MCF 10A (cell line): Measurements from ENCODE around the gene PRB3. TPM values are rescaled to one million over a fixed set of nuclear protein-coding genes. Genes with fewer than 3 reads are reported as not detected.

ENCODE experiments used
- BruUV-seq: library from RNA; stranded (reverse); fragments of 400-500 nt; replicated peaks from 2 replicates; lab custom pipeline; 2021; lab: Mats Ljungman, UMichigan
- CTCF ChIA-PET: fragments of 300-600 bp; sonication (Branson Sonifier 250); formaldehyde crosslinking; extraction: SDS; loops from one replicate; lab custom pipeline; 2021; ENCODE audit warnings: antibody characterized with exemption, inconsistent platforms; lab: Yijun Ruan, JAX
- POLR2A ChIA-PET: fragments of 300-600, 350-650 bp; sonication (Branson Sonifier 250); formaldehyde crosslinking; extraction: SDS; loops from one replicate; lab custom pipeline; 2020; ENCODE audit warnings: antibody characterized with exemption, inconsistent platforms; lab: Yijun Ruan, JAX
- DNase-seq: peaks from one replicate; pipeline ENCODE4 v3.0.0-alpha.2; 2018; ENCODE audit not compliant: unreplicated experiment
- H3K27ac Mint-ChIP-seq: one replicate; pipeline ENCODE4 v1.8.0; 2022; ENCODE audit warnings: mild to moderate bottlenecking, low read depth, mixed read lengths; ENCODE audit not compliant: unreplicated experiment
- H3K27me3 Mint-ChIP-seq: one replicate; pipeline ENCODE4 v1.8.0; 2022; ENCODE audit warnings: mixed read lengths; ENCODE audit not compliant: insufficient read depth, unreplicated experiment
- H3K36me3 Mint-ChIP-seq: one replicate; pipeline ENCODE4 v1.8.0; 2022; ENCODE audit warnings: mild to moderate bottlenecking, moderate library complexity, mixed read lengths; ENCODE audit not compliant: insufficient read depth, unreplicated experiment
- H3K4me1 Mint-ChIP-seq: one replicate; pipeline ENCODE4 v1.8.0; 2022; ENCODE audit warnings: mixed read lengths; ENCODE audit not compliant: insufficient read depth, unreplicated experiment
- H3K4me3 Mint-ChIP-seq: one replicate; pipeline ENCODE4 v1.8.0; 2022; ENCODE audit warnings: mild to moderate bottlenecking, moderate library complexity, mixed read lengths; ENCODE audit not compliant: unreplicated experiment
- H3K9me3 Mint-ChIP-seq: one replicate; pipeline ENCODE4 v1.8.0; 2022; ENCODE audit warnings: mixed read lengths; ENCODE audit not compliant: unreplicated experiment
- CTCF ChIP-seq: fragments of 200-600 bp; IDR thresholded peaks from one replicate; pipeline ENCODE4 v1.8.0; 2022; ENCODE audit warnings: antibody characterized with exemption, mild to moderate bottlenecking; ENCODE audit not compliant: unreplicated experiment
- intact Hi-C: fragments of 100-400 bp; cut with micrococcal nuclease; formaldehyde crosslinking; loops from 2 replicates; pipeline ENCODE4 v1.14.1; 2022
- total RNA-seq: library from RNA; stranded (reverse); gene quantifications from 2 replicates; pipeline ENCODE4 v1.2.3, GENCODE V29; 2022

Gene PRB3
- total RNA-seq, 1 experiment from 2014 or later, result not detected

GRCh38 chr12:11238275-11238674, 31.2 kb downstream of the PRB3 start:
- no peak for TF ChIP-seq CTCF
- intact Hi-C loops, result no loop called here
- Mint-ChIP-seq H3K4me3 (no peak overlapping the region), H3K9me3 (no peaks in the 10 kb centered on the region), H3K27ac (no peak overlapping the region), H3K27me3 (peaks cover under 1% of the 10 kb centered on the region), H3K36me3 (no peaks in the 10 kb centered on the region), H3K4me1 (no peaks in the 10 kb centered on the region)
- no TSS peak for BruUV-seq
- CTCF ChIA-PET, result interaction anchor here (2.0 kb wide), 1 partner anchor 10 kb away, joined by 7 read pairs; no protein-coding TSS in a partner anchor
- DNase-seq, result no peak
- POLR2A ChIA-PET, result no interaction called here

GRCh38 chr12:11233532-11233931, 36.0 kb downstream of the PRB3 start:
- H3K4me1 Mint-ChIP-seq, result no peaks in the 10 kb centered on the region
- DNase-seq, result no peak
- no peak for TF ChIP-seq CTCF
- intact Hi-C loops, result no loop called here
- BruUV-seq, result no TSS peak
- H3K27me3 Mint-ChIP-seq, result peaks cover 31% of the 10 kb centered on the region
- POLR2A ChIA-PET, result no interaction called here
- CTCF ChIA-PET, result interaction anchor here (0.6 to 1.4 kb wide), 3 partner anchors 252 to 254 kb away, joined by 3 to 6 read pairs (median 3); no protein-coding TSS in a partner anchor
- H3K4me3 Mint-ChIP-seq, result no peak overlapping the region
- no peaks in the 10 kb centered on the region for H3K9me3 Mint-ChIP-seq
- no peaks in the 10 kb centered on the region for H3K36me3 Mint-ChIP-seq
- no peak overlapping the region for H3K27ac Mint-ChIP-seq

GRCh38 chr12:11228296-11228879, 41.1 kb downstream of the PRB3 start:
- H3K4me3 Mint-ChIP-seq, result no peak overlapping the region
- peak; percentile 67 for DNase-seq
- no peaks in the 10 kb centered on the region for H3K9me3 Mint-ChIP-seq
- peak; percentile 86 for TF ChIP-seq CTCF
- H3K27me3 Mint-ChIP-seq, result peaks cover 79% of the 10 kb centered on the region
- H3K27ac Mint-ChIP-seq, result no peak overlapping the region
- ChIA-PET POLR2A (interaction anchor here (1.7 kb wide), 1 partner anchor 255 kb away, joined by 6 read pairs; no protein-coding TSS in a partner anchor), CTCF (interaction anchor here (0.5 to 7.9 kb wide), 41 partner anchors 10 to 687 kb away, joined by 3 to 243 read pairs (median 4); no protein-coding TSS in a partner anchor)
- intact Hi-C loops, result loop anchor here (1.0 kb wide), 2 partner anchors 258 to 457 kb away; no protein-coding TSS in a partner anchor
- no TSS peak for BruUV-seq
- H3K4me1 Mint-ChIP-seq, result no peaks in the 10 kb centered on the region
- H3K36me3 Mint-ChIP-seq, result no peaks in the 10 kb centered on the region

GRCh38 chr12:11227373-11227772, 42.1 kb downstream of the PRB3 start:
- ChIA-PET POLR2A (interaction anchor here (1.7 kb wide), 1 partner anchor 256 kb away, joined by 6 read pairs; no protein-coding TSS in a partner anchor), CTCF (interaction anchor here (1.2 to 7.9 kb wide), 12 partner anchors 9 to 456 kb away, joined by 3 to 243 read pairs (median 7); no protein-coding TSS in a partner anchor)
- DNase-seq, result no peak
- H3K36me3 Mint-ChIP-seq, result no peaks in the 10 kb centered on the region
- intact Hi-C loops, result no loop called here
- H3K9me3 Mint-ChIP-seq, result peaks cover 2% of the 10 kb centered on the region
- H3K4me1 Mint-ChIP-seq, result no peaks in the 10 kb centered on the region
- no peak overlapping the region for H3K27ac Mint-ChIP-seq
- H3K27me3 Mint-ChIP-seq, result peaks cover 88% of the 10 kb centered on the region
- no peak for TF ChIP-seq CTCF
- H3K4me3 Mint-ChIP-seq, result no peak overlapping the region
- no TSS peak for BruUV-seq

Other genes starting within 250 kb of the PRB3 start
- gene TAS2R19, start 247.1 kb downstream of the PRB3 start, total RNA-seq, result 2.7 and 3.4 TPM in 2 replicates
- 1.9 and 2.0 TPM in 2 replicates for gene TAS2R31, start 238.3 kb downstream of the PRB3 start, total RNA-seq
- 0.69 and 1.1 TPM in 2 replicates for gene TAS2R46, start 207.4 kb downstream of the PRB3 start, total RNA-seq
- gene TAS2R43, start 177.4 kb downstream of the PRB3 start, total RNA-seq, result not detected in 2 replicates
- 1.9 and 2.1 TPM in 2 replicates for gene TAS2R30, start 135.1 kb downstream of the PRB3 start, total RNA-seq
- 10.5 and 10.9 TPM in 2 replicates for gene SMIM10L1, start 98.5 kb downstream of the PRB3 start, total RNA-seq
- gene TAS2R42, start 82.8 kb downstream of the PRB3 start, total RNA-seq, result not detected in 2 replicates
- not detected in 2 replicates for gene PRB4, start 40.7 kb upstream of the PRB3 start, total RNA-seq
- not detected in 2 replicates for gene PRB2, start 125.9 kb upstream of the PRB3 start, total RNA-seq